SW 1271 (cell line): Measurements from ENCODE around the gene ADAM11.

ENCODE experiments used
- DNase-seq, 2 experiments: peaks; one replicate each; lab custom pipeline; 2025; lab: John Stamatoyannopoulos, UW

The ADAM11 gene

GRCh38 chr17:44830359-44831288 lies 71.8 kb downstream of the ADAM11 start:
- no peak for DNase-seq

DNA sequence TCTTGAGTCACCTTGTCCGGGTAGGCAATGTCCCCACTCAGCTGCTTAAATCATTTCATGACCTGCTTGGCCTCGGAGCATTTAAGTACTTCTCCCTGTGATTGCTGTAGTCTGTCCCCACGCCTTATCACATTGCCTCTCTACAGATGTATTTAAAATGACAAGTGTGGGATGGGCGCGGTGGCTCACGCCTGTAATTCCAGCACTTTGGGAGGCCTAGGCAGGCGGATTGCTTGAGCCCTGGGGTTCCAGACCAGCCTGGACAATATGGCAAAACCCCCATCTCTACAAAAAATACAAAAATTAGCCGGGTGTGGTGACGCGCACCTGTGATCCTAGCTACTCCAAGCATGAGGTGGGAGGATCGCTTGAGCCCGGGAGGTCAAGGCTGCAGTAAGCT lies 72.6 kb downstream of the ADAM11 start:
- DNase-seq, result no peak
